HCT116 (cell line): Measurements from ENCODE around the gene FNDC7. TPM values are rescaled to one million over a fixed set of nuclear protein-coding genes. Genes with fewer than 3 reads are reported as not detected.
A peak's percentile ranks its signal among the peaks of the same experiment; 100 is the strongest.

Experiments used
- ATAC-seq: fragments of 200-7000 bp; cut with Tn5 transposase; 2 replicates; pipeline ENCODE4 v1.9.1; 2020; ENCODE audit warnings: mild to moderate bottlenecking, moderate library complexity
- BruUV-seq: library from RNA; stranded (reverse); fragments of 400-500 nt; replicated peaks from 2 replicates; lab custom pipeline; 2021; lab: Mats Ljungman, UMichigan
- CTCF ChIA-PET: fragments of 300-600 bp; sonication (Branson Sonifier 250); formaldehyde crosslinking; loops from one replicate; lab custom pipeline; 2021; ENCODE audit warnings: antibody characterized with exemption; lab: Charles Lee
- POLR2A ChIA-PET: fragments of 300-600, 350-600 bp; sonication (Branson Sonifier 250); formaldehyde crosslinking; loops from one replicate; lab custom pipeline; 2021; ENCODE audit warnings: antibody characterized with exemption; lab: Charles Lee
- RAD21 ChIA-PET, 2 experiments: fragments of 300-600 bp; sonication (Branson Sonifier 250); formaldehyde crosslinking; loops; one replicate each; lab custom pipeline; 2023; ENCODE audit warnings: low total read pairs in 2 of 2; ENCODE audit not compliant: uncharacterized antibody in 2 of 2, unreplicated experiment in 2 of 2, low non-redundant PET in 1 of 2; lab: Charles Lee
- DNase-seq: peaks from one replicate; pipeline ENCODE4 v3.0.0-alpha.2; 2010; ENCODE audit warnings: low read depth, low spot score
- H2AFZ ChIP-seq: fragments of 200-600 bp; shearing (Covaris generic), sonication (generic); 2 replicates; pipeline ENCODE4 v1.6.1; 2017; ENCODE audit warnings: low read depth, mixed run types, mixed read lengths, antibody characterized with exemption, low read length; ENCODE audit not compliant: poor library complexity, severe bottlenecking
- H3K27ac ChIP-seq: 2 replicates; pipeline ENCODE4 v1.5.1; 2012; ENCODE audit warnings: low read depth, low read length
- H3K27me3 ChIP-seq: fragments of 200-600 bp; sonication (generic); 2 replicates; pipeline ENCODE4 v1.6.1; 2016; ENCODE audit warnings: mixed run types, low read length, mixed read lengths; ENCODE audit not compliant: insufficient read depth
- H3K36me3 ChIP-seq, 2 experiments: fragments of 200-500 bp in 1 of 2; fragments of 200-600 bp in 1 of 2; sonication (Bioruptor generic) in 1 of 2; sonication (generic) in 1 of 2; 2 replicates each; pipeline versions ENCODE4 v1.5.1 to v1.6.1; 2014 to 2016; ENCODE audit warnings: low read length in 2 of 2, inconsistent platforms in 1 of 2, mixed read lengths in 1 of 2, mixed run types in 1 of 2; ENCODE audit not compliant: insufficient read depth in 2 of 2, control insufficient read depth in 1 of 2
- H3K4me1 ChIP-seq, 2 experiments: fragments of 200-600 bp in 1 of 2; sonication (generic) in 1 of 2; 2 replicates each; pipeline versions ENCODE4 v1.5.1 to v1.6.1; 2012 to 2017; ENCODE audit warnings: low read length in 2 of 2, inconsistent platforms in 1 of 2, mild to moderate bottlenecking in 1 of 2, mixed read lengths in 1 of 2, mixed run types in 1 of 2, moderate library complexity in 1 of 2; ENCODE audit not compliant: insufficient read depth in 2 of 2, control insufficient read depth in 1 of 2
- H3K4me2 ChIP-seq: fragments of 200-600 bp; sonication (generic); 2 replicates; pipeline ENCODE4 v1.6.1; 2017; ENCODE audit warnings: mixed run types, low read length, mixed read lengths
- H3K4me3 ChIP-seq, 2 experiments: fragments of 200-600 bp in 1 of 2; sonication (generic) in 1 of 2; replicated peaks in 1 of 2; 2 replicates each; pipeline ENCODE4 v1.5.1; 2011 to 2016; ENCODE audit warnings: low read length in 2 of 2, control low read depth in 1 of 2, low read depth in 1 of 2, mild to moderate bottlenecking in 1 of 2, mixed read lengths in 1 of 2, mixed run types in 1 of 2
- H3K79me2 ChIP-seq: fragments of 200-600 bp; sonication (generic); 2 replicates; pipeline ENCODE4 v1.6.1; 2017; ENCODE audit warnings: mild to moderate bottlenecking, mixed run types, low read length, moderate library complexity, mixed read lengths; ENCODE audit not compliant: insufficient read depth
- H3K9ac ChIP-seq: fragments of 200-600 bp; sonication (generic); 2 replicates; pipeline ENCODE4 v1.6.1; 2016; ENCODE audit warnings: low read length, mixed read lengths
- H3K9me2 ChIP-seq: fragments of 200-600 bp; sonication (generic), shearing (Covaris generic); 2 replicates; pipeline ENCODE4 v1.6.1; 2017; ENCODE audit warnings: mixed run types, mild to moderate bottlenecking, moderate library complexity; ENCODE audit not compliant: insufficient read depth
- H3K9me3 ChIP-seq, 2 experiments: fragments of 200-500 bp in 1 of 2; fragments of 200-600 bp in 1 of 2; sonication (Bioruptor generic) in 1 of 2; sonication (generic) in 1 of 2; 2 replicates each; pipeline ENCODE4 v1.6.1; 2014 to 2017; ENCODE audit warnings: low read length in 2 of 2, mixed read lengths in 2 of 2, inconsistent platforms in 1 of 2, low read depth in 1 of 2, mild to moderate bottlenecking in 1 of 2, mixed run types in 1 of 2, moderate library complexity in 1 of 2; ENCODE audit not compliant: control insufficient read depth in 1 of 2, insufficient read depth in 1 of 2
- H4K20me1 ChIP-seq: fragments of 200-600 bp; sonication (generic), shearing (Covaris generic); 2 replicates; pipeline ENCODE4 v1.6.1; 2017; ENCODE audit warnings: mixed run types, mild to moderate bottlenecking, moderate library complexity; ENCODE audit not compliant: insufficient read depth
- CEBPB ChIP-seq: IDR thresholded peaks from 2 replicates; pipeline ENCODE4 v1.6.1; 2012; ENCODE audit warnings: low read depth
- ELF1 ChIP-seq: IDR thresholded peaks from 2 replicates; pipeline ENCODE4 v1.6.1; 2012; ENCODE audit warnings: low read depth, borderline replicate concordance
- EZH2 ChIP-seq: fragments of 200-600 bp; sonication (generic); IDR thresholded peaks from 2 replicates; pipeline ENCODE4 v1.6.1; 2017; ENCODE audit warnings: antibody characterized with exemption, mixed run types
- FOSL1 ChIP-seq: IDR thresholded peaks from 2 replicates; pipeline ENCODE4 v1.6.1; 2012; ENCODE audit warnings: low read depth
- JUND ChIP-seq: IDR thresholded peaks from 2 replicates; pipeline ENCODE4 v1.6.1; 2012
- RAD21 ChIP-seq: IDR thresholded peaks from 2 replicates; pipeline ENCODE4 v1.6.1; 2012; ENCODE audit warnings: low read depth, mild to moderate bottlenecking
- SIN3A ChIP-seq: IDR thresholded peaks from 2 replicates; pipeline ENCODE4 v1.6.1; 2012; ENCODE audit warnings: low read depth
- SP1 ChIP-seq: IDR thresholded peaks from 2 replicates; pipeline ENCODE4 v1.6.1; 2012; ENCODE audit warnings: low read depth
- SRF ChIP-seq: IDR thresholded peaks from 2 replicates; pipeline ENCODE4 v1.6.1; 2012; ENCODE audit warnings: low read depth
- TCF7L2 ChIP-seq: IDR thresholded peaks from 2 replicates; pipeline ENCODE4 v1.7.0; 2011; ENCODE audit warnings: borderline replicate concordance, inconsistent platforms; ENCODE audit not compliant: insufficient read depth, insufficient read length; ENCODE audit errors: extremely low read depth
- YY1 ChIP-seq: IDR thresholded peaks from 2 replicates; pipeline ENCODE4 v1.6.1; 2011; ENCODE audit warnings: low read length, low read depth, moderate library complexity, mild to moderate bottlenecking; ENCODE audit not compliant: insufficient replicate concordance; ENCODE audit errors: extremely low read depth
- ZFX ChIP-seq: fragments of 450-650 bp; IDR thresholded peaks from 2 replicates; pipeline ENCODE4 v1.6.1; 2017
- intact Hi-C: fragments of 100-400 bp; cut with micrococcal nuclease; formaldehyde crosslinking; loops from 2 replicates; pipeline ENCODE4 v1.10.0; 2022
- total RNA-seq: library from RNA; stranded (reverse); gene quantifications from one replicate; pipeline ENCODE4 v1.2.1, GENCODE V29; 2021; ENCODE audit not compliant: unreplicated experiment
- TF ChIP-seq, protein P1 (sequence below): IDR thresholded peaks from 2 replicates; pipeline ENCODE4 v1.6.1; 2012
- TF ChIP-seq, protein P2 (sequence below): IDR thresholded peaks from 2 replicates; pipeline ENCODE4 v1.6.1; 2012
- TF ChIP-seq, protein P3 (sequence below): IDR thresholded peaks from 2 replicates; pipeline ENCODE4 v1.6.1; 2011; ENCODE audit warnings: mild to moderate bottlenecking, low read length, moderate library complexity; ENCODE audit not compliant: insufficient replicate concordance; ENCODE audit errors: extremely low read depth
- TF ChIP-seq, protein P4 (sequence below), 3 experiments: fragments of 200-600 bp in 1 of 3; sonication (generic) in 1 of 3; IDR thresholded peaks in 2 of 3; conservative IDR thresholded peaks in 1 of 3; 2 replicates each; pipeline ENCODE4 v1.5.1; 2012 to 2017; ENCODE audit warnings: low read depth in 2 of 3, low read length in 2 of 3, antibody characterized with exemption in 1 of 3, borderline replicate concordance in 1 of 3, control low read depth in 1 of 3, mild to moderate bottlenecking in 1 of 3, mixed read lengths in 1 of 3, mixed run types in 1 of 3, moderate library complexity in 1 of 3; ENCODE audit not compliant: insufficient read depth in 1 of 3

FNDC7 gene
- total RNA-seq, 1 experiment from 2014 or later: 0.10 TPM

- TF ChIP-seq CEBPB (no peak), SIN3A (no peak), ZFX (peak; percentile 9; the same call in 1 of the 2 replicates)
- TF ChIP-seq, protein P1, sequence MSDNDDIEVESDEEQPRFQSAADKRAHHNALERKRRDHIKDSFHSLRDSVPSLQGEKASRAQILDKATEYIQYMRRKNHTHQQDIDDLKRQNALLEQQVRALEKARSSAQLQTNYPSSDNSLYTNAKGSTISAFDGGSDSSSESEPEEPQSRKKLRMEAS: peak; percentile 55; the same call in 1 of the 2 replicates
These were observed 7.1 kb downstream of the FNDC7 start (continued) for GRCh38 chr1:108719656-108720435.

- POLR2A ChIA-PET: no interaction called here
- no peaks in the 10 kb centered on the region for H4K20me1 ChIP-seq
- no peak overlapping the region for H2AFZ ChIP-seq
- DNase-seq: no peak
- intact Hi-C loops: no loop called here
- no peak overlapping the region for H3K9ac ChIP-seq
- no peaks in the 10 kb centered on the region for H3K27me3 ChIP-seq
- peaks cover 5 to 24% of the 10 kb centered on the region in 2 experiments for H3K4me1 ChIP-seq
- TF ChIP-seq EZH2 (no peak), ELF1 (no peak), SP1 (no peak), TCF7L2 (no peak), SIN3A (no peak), FOSL1 (no peak), YY1 (no peak), JUND (no peak), SRF (no peak), RAD21 (no peak)
- TF ChIP-seq, protein P2, sequence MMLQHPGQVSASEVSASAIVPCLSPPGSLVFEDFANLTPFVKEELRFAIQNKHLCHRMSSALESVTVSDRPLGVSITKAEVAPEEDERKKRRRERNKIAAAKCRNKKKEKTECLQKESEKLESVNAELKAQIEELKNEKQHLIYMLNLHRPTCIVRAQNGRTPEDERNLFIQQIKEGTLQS: no peak
- TF ChIP-seq, protein P3, sequence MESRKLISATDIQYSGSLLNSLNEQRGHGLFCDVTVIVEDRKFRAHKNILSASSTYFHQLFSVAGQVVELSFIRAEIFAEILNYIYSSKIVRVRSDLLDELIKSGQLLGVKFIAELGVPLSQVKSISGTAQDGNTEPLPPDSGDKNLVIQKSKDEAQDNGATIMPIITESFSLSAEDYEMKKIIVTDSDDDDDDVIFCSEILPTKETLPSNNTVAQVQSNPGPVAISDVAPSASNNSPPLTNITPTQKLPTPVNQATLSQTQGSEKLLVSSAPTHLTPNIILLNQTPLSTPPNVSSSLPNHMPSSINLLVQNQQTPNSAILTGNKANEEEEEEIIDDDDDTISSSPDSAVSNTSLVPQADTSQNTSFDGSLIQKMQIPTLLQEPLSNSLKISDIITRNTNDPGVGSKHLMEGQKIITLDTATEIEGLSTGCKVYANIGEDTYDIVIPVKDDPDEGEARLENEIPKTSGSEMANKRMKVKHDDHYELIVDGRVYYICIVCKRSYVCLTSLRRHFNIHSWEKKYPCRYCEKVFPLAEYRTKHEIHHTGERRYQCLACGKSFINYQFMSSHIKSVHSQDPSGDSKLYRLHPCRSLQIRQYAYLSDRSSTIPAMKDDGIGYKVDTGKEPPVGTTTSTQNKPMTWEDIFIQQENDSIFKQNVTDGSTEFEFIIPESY: no peak
- TF ChIP-seq, protein P4, sequence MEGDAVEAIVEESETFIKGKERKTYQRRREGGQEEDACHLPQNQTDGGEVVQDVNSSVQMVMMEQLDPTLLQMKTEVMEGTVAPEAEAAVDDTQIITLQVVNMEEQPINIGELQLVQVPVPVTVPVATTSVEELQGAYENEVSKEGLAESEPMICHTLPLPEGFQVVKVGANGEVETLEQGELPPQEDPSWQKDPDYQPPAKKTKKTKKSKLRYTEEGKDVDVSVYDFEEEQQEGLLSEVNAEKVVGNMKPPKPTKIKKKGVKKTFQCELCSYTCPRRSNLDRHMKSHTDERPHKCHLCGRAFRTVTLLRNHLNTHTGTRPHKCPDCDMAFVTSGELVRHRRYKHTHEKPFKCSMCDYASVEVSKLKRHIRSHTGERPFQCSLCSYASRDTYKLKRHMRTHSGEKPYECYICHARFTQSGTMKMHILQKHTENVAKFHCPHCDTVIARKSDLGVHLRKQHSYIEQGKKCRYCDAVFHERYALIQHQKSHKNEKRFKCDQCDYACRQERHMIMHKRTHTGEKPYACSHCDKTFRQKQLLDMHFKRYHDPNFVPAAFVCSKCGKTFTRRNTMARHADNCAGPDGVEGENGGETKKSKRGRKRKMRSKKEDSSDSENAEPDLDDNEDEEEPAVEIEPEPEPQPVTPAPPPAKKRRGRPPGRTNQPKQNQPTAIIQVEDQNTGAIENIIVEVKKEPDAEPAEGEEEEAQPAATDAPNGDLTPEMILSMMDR (IDR thresholded peaks at IDR 0.05 in 2 of 3, conservative IDR thresholded peaks at IDR 0.05 in 1 of 3; ENCODE audit: borderline replicate concordance in 1 of 3, insufficient read depth in 1 of 3, low read depth in 2 of 3, low read length in 2 of 3): no peak
- TF ChIP-seq, all 23 proteins: peak for 0
- H3K9me2 ChIP-seq: no peaks in the 10 kb centered on the region
- BruUV-seq: no TSS peak
- H3K36me3 ChIP-seq: no peaks in the 10 kb centered on the region
- H3K4me3 ChIP-seq: no peak overlapping the region
- no peaks in the 10 kb centered on the region for H3K9me3 ChIP-seq
- no peak overlapping the region for H3K27ac ChIP-seq
- ChIA-PET CTCF (no interaction called here), RAD21 (no interaction called here)
- no peak for ATAC-seq
- no peaks in the 10 kb centered on the region for H3K79me2 ChIP-seq
- H3K4me2 ChIP-seq: no peak overlapping the region
These were observed 9.6 kb downstream of the FNDC7 start for GRCh38 chr1:108722292-108722691.
